SK-N-MC (cell line): ENCODE results near the gene TNRC6C.

Source experiments
- EZH2 ChIP-seq: fragments of 200-600 bp; sonication (generic); IDR thresholded peaks from one replicate; pipeline ENCODE4 v1.6.1; 2017; ENCODE audit warnings: antibody characterized with exemption
- FOXP2 ChIP-seq: optimal IDR thresholded peaks from 2 replicates; pipeline ENCODE3; 2011; ENCODE audit warnings: mild to moderate bottlenecking, moderate library complexity; ENCODE audit not compliant: insufficient read depth; ENCODE audit errors: extremely low read length, control extremely low read depth
- POLR2AphosphoS5 ChIP-seq: IDR thresholded peaks from 2 replicates; pipeline ENCODE4 v1.6.1; 2012; ENCODE audit warnings: mild to moderate bottlenecking, low read depth, low read length, borderline replicate concordance

GRCh38 chr17:78042542-78042941, 84.0 kb downstream of the TNRC6C start:
- TF ChIP-seq EZH2: no peak
- no peak for TF ChIP-seq POLR2AphosphoS5
- TF ChIP-seq FOXP2: no peak
